Bronchial smooth muscle cell (primary cell): ENCODE data around the gene LCE1D. TPM values are rescaled to one million over a fixed set of nuclear protein-coding genes. Genes with fewer than 3 reads are reported as not detected.

Source experiments
- total RNA-seq: library from RNA; depleted of rRNA; stranded (reverse); fragments of >200 nt; gene quantifications from 2 replicates; pipeline ENCODE4 v1.2.1, GENCODE V29; 2014

Gene LCE1D, protein sequence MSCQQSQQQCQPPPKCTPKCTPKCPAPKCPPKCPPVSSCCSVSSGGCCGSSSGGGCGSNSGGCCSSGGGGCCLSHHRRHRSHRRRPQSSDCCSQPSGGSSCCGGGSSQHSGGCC
- not detected in 2 replicates for total RNA-seq

DNA sequence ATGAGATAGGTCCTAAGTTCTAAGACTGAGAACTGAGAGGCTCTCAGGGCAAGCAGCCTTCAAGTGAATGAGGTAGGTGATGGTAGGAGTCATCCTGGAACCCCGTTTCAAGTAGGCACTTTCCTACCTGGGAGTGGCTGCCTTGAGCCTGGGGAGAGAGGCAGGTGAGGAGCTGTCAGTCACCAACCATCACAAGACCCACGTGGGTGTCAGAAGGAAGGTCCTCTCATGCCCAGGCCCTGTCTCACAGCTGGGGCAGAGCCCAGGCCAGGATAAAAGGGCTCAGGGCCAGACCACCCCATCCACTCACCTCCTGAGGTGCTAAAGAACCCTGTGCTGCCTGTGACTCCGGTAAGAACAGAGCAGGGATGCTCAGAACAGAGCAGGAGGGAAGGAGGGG lies at the start of gene LCE1D:
Gene LCE1D (plus strand): TSS at position 301 of the 400 bp plus-strand sequence. CDS start 1,074 bp downstream, outside the sequence.

DNA sequence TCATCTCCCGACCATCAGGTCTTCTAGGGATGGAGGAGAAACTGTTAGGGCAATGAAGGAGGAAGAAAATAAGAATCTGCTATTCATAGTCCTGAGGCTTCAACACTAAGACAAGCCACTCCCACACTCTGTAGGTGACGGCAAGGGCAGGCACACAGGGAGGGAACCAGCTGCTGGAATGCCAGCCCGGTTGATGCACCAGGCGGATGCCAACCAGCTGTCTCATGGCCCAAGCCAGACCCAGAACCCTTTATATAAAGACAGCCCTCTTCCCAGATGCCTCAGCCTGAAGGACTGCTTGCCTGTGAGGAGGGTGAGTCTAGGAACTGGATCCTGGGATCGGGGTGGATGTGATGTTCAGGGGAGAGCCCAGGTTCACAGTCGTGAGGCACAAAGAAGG lies 38.8 kb upstream of the LCE1D start, which contains the start of gene KPRP:
Gene KPRP (plus strand): TSS at position 279 of the 400 bp plus-strand sequence. CDS start 1,564 bp downstream, outside the sequence.

DNA sequence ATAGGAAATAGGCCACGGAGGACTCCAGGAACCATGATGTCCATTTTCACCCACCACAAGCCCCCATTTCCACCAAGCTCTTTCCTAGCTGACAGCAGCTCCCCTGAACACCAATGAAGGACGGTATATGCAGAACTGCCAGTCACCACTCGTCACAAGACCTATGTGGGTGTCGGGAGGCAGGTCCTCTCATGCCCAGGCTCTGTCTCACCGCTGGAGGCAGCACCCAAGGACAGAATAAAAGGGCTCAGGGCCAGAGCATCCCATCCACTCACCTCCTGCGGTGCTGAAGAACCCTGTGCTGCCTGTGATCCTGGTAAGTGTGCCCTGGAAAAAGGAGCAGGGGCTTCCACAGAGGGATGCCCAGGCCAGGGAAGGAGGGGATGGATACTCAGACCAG lies 21.6 kb upstream of the LCE1D start, which contains the start of gene LCE1F:
Gene LCE1F (plus strand): TSS at position 266 of the 400 bp plus-strand sequence. CDS start 1,232 bp downstream, outside the sequence.

DNA sequence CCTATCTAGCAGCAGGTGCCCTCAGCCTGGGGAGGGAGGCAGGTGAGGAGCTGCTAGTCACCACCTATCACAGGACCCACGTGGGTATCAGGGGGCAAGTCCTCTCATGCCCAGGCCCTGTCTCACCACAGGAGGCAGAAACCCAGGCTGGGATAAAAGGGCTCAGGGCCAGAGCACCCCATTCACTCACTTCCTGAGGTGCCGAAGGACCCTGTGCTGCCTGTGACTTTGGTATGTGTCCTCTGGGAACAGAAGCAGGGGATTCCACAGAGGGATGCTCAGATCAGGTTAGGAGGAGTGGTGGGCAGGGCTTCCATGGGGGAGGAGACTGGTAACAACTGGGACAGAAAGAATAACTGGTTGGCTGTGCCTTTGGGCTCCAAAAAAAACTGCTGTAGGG lies 10.4 kb upstream of the LCE1D start, which contains the start of gene LCE1E:
Gene LCE1E (plus strand): TSS at position 181 of the 400 bp plus-strand sequence. CDS start 1,043 bp downstream, outside the sequence.

DNA sequence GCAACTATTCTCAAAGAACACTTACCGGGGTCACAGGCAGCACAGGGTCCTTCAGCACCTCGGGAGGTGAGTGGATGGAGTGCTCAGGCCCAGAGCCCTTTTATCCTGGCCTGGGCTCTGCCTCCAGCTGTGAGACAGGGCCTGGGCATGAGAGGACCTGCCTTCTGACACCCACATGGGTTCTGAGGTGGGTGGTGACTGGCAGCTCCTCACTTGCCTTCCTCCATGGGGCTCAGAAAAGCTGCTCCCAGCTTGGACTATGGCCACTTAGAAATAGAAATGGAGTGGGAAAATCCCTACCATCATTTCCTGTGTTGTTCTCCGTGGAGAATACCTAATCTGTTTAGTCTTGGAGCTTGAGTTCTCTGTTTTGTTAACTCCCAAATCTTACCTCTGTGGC lies 10.1 kb downstream of the LCE1D start, which contains the start of gene LCE1C:
Gene LCE1C (minus strand): TSS at position 76 of the 400 bp plus-strand sequence. CDS start 1,173 bp downstream, outside the sequence.

DNA sequence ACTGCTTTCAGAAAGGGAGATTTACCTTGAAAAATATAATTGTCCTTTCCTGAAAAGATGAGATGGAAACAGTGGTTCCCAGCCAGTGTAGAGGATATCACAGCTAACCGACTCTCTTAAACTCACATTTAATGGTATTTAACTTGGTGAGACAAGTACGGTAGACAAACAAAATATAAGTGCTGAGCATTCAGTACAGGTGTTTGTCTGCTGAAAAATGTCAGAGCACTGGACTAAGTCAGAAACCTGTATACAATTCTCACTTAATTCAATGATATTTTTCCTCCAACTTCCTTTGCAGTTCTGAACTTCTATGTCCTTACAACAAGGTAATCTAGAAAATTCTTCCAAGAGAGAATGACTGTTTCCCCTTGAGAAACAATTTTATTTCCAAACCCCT lies 15.2 kb downstream of the LCE1D start, which contains the start of gene LCE1B:
Gene LCE1B (plus strand): TSS at position 301 of the 400 bp plus-strand sequence. CDS start 476 bp downstream, outside the sequence.

DNA sequence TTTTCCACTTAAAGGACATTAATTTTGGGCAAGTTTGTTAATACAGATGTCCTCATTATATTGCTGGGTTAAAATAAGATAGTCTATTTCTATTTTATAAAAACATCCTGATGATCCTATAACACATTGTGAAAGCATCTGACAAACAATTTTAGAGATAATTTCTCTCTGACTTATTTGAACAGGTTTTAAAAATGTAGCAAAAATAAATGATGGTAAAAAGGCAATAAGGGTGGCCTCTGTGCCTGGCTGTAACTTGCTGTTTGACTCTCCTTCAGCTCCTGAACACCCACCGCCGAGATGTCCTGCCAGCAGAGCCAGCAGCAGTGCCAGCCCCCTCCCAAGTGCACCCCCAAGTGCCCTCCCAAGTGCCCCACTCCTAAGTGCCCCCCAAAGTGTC lies 30.7 kb downstream of the LCE1D start, which contains the start of gene LCE1A:
Gene LCE1A (plus strand): TSS at position 301 of the 400 bp plus-strand sequence. CDS start 0 bp downstream, at position 301.

DNA sequence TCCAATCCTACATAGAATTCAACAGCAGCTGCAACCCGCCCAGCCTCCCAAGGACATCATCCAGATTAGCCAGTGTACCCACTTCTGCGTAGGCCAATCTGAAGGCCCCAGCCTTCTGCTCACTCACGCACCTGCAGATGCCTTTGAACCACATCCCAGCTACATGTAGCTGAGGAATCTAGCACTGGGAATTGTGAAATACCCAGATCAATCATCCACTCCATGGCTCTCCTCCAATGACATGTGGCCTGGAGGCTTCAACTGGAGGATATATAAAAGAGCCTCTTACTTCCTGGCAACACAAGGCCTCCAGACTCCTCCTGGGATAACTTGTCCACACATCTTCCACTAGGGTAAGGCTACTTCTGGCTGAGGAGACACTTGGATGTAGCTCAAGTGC lies 46.0 kb downstream of the LCE1D start, which contains the start of gene LCE6A:
Gene LCE6A (plus strand): TSS at position 301 of the 400 bp plus-strand sequence. CDS start 665 bp downstream, outside the sequence.

Other genes starting within 250 kb of the LCE1D start
- not detected in 2 replicates for gene LCE3E, start 229.9 kb upstream of the LCE1D start, total RNA-seq
- not detected in 2 replicates for gene LCE3D, start 216.2 kb upstream of the LCE1D start, total RNA-seq
- gene LCE3C, start 196.5 kb upstream of the LCE1D start, total RNA-seq = not detected in 2 replicates
- not detected in 2 replicates for gene LCE3B, start 182.9 kb upstream of the LCE1D start, total RNA-seq
- not detected in 2 replicates for gene LCE3A, start 173.6 kb upstream of the LCE1D start, total RNA-seq
- not detected in 2 replicates for gene LCE2D, start 133.3 kb upstream of the LCE1D start, total RNA-seq
- not detected in 2 replicates for gene LCE2C, start 121.4 kb upstream of the LCE1D start, total RNA-seq
- gene LCE2B, start 110.6 kb upstream of the LCE1D start, total RNA-seq = not detected in 2 replicates
- not detected in 2 replicates for gene LCE2A, start 98.4 kb upstream of the LCE1D start, total RNA-seq
- gene LCE4A, start 88.6 kb upstream of the LCE1D start, total RNA-seq = not detected in 2 replicates
- not detected in 2 replicates for gene KPRP, start 38.7 kb upstream of the LCE1D start, total RNA-seq
- not detected in 2 replicates for gene LCE1F, start 21.6 kb upstream of the LCE1D start, total RNA-seq
- gene LCE1E, start 10.5 kb upstream of the LCE1D start, total RNA-seq = not detected in 2 replicates
- gene LCE1C, start 9.9 kb downstream of the LCE1D start, total RNA-seq = not detected in 2 replicates
- not detected in 2 replicates for gene LCE1B, start 15.2 kb downstream of the LCE1D start, total RNA-seq
- gene LCE1A, start 30.8 kb downstream of the LCE1D start, total RNA-seq = not detected in 2 replicates
- not detected in 2 replicates for gene LCE6A, start 46.1 kb downstream of the LCE1D start, total RNA-seq
- not detected in 2 replicates for gene LCE7A, start 63.3 kb downstream of the LCE1D start, total RNA-seq
- gene SMCP, start 81.6 kb downstream of the LCE1D start, total RNA-seq = not detected in 2 replicates
- gene IVL, start 111.8 kb downstream of the LCE1D start, total RNA-seq = not detected in 2 replicates
- not detected in 2 replicates for gene SPRR5, start 150.5 kb downstream of the LCE1D start, total RNA-seq
- gene SPRR4, start 173.9 kb downstream of the LCE1D start, total RNA-seq = not detected in 2 replicates
- gene SPRR1A, start 187.4 kb downstream of the LCE1D start, total RNA-seq = not detected in 2 replicates
- gene SPRR3, start 205.0 kb downstream of the LCE1D start, total RNA-seq = 0.43 TPM in 1 of 2 replicates, not detected in the other
- 0.17 TPM in 1 of 2 replicates, not detected in the other for gene SPRR1B, start 234.5 kb downstream of the LCE1D start, total RNA-seq
- gene SPRR2D, start 244.4 kb downstream of the LCE1D start, total RNA-seq = not detected in 2 replicates